GM12865 (cell line): ENCODE measurements around the gene CLEC11A.
A peak's percentile ranks its signal among the peaks of the same experiment; 100 is the strongest.

ENCODE experiments used
- DNase-seq: peaks from one replicate; pipeline ENCODE4 v3.0.0; 2010; ENCODE audit warnings: low read depth
- H3K4me3 ChIP-seq: 2 replicates; pipeline ENCODE4 v1.5.1; 2011; ENCODE audit warnings: mild to moderate bottlenecking, low read depth, low read length, control low read depth
- TF ChIP-seq, protein P1 (sequence below): IDR thresholded peaks from 2 replicates; pipeline ENCODE4 v1.5.1; 2011; ENCODE audit warnings: low read length, control low read depth, low read depth, inconsistent platforms; ENCODE audit not compliant: insufficient read depth; ENCODE audit errors: missing control alignments

Gene CLEC11A

DNA sequence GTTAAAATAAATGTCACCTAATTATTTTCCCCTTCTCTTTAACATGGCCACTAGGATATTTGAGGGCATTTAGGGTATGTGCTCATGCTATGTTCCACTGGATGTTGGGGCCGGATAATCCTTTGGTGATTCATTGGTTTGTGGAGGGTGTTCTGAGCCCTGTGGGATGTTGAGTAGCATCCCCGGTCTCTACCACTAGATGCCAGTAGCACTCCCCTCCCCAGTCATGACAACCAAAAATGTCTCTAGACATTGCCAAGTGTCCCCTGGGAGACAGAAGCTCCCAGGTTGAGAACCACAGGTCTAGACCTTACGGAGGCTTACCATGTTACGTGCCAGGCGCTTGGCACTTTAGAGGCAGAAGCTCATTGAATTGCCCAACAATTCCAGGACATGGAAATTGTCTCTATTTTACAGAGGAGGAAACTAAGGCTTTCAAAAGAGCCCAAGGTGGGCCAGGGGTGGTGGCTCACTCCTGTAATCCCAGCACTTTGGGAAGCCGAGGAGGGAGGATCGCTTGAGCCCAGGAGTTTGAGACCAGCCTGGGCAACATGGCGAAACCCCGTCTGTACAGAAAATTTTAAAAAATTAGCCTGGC, 17.6 kb upstream of the CLEC11A start:
- H3K4me3 ChIP-seq = no peak overlapping the region
- peak; percentile 69 for DNase-seq
- TF ChIP-seq, protein P1, sequence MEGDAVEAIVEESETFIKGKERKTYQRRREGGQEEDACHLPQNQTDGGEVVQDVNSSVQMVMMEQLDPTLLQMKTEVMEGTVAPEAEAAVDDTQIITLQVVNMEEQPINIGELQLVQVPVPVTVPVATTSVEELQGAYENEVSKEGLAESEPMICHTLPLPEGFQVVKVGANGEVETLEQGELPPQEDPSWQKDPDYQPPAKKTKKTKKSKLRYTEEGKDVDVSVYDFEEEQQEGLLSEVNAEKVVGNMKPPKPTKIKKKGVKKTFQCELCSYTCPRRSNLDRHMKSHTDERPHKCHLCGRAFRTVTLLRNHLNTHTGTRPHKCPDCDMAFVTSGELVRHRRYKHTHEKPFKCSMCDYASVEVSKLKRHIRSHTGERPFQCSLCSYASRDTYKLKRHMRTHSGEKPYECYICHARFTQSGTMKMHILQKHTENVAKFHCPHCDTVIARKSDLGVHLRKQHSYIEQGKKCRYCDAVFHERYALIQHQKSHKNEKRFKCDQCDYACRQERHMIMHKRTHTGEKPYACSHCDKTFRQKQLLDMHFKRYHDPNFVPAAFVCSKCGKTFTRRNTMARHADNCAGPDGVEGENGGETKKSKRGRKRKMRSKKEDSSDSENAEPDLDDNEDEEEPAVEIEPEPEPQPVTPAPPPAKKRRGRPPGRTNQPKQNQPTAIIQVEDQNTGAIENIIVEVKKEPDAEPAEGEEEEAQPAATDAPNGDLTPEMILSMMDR = peak; percentile 68

DNA sequence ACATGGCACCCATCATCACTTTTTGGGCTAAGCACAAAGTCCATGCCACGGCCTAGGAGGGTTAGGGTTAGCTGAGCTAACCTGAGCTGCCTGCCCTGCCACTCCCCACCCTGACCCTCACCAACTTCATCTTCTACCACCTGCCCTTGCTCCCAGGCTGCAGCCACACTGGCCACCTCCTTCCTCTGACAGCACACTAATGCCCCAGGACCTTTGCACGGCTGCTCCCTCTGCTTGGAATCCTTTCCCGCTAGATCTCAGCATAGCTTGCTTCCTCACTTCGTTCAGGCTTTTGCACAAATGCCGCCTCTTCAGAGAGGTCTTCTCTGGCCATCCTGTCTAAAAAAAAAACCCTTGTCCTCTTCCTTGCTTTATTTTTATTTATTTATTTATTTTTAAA, 16.8 kb upstream of the CLEC11A start:
- H3K4me3 ChIP-seq = no peak overlapping the region
- no peak for DNase-seq
- TF ChIP-seq, protein P1 = no peak

DNA sequence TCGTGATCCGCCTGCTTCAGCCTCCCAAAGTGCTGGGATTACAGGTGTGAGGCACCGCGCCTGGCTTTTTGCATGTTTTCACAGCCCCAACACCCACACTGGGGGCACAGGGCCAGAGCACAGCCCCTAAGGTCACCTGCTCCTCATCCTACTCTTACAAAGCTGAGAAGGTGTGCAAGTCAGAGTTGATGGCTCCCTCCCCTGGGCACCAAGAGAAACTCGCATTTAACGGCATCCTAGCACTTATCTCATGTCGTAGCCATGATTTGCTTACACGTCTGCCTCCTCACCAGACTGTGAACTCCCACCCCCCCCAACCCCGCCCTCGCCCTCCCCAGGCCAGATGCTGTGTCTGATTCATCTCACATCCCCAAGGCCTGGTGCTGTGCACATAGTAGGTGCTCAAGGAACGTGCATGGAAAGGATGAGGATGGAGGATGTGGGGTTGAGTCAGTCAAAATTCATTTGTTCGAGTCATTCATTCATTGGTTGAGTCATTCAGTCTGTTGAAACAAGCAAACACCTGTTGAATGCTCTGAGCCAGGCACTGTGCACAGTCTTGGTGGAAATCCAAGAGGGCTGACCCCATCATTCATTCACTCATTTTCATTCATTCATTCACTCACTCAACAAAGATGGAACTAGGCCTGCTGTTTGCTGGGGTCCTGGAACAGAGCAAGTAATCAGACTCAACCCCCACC, 14.8 kb upstream of the CLEC11A start:
- no peak overlapping the region for H3K4me3 ChIP-seq
- no peak for DNase-seq
- TF ChIP-seq, protein P1 = no peak

GRCh38 chr19:50710094-50710493, 13.1 kb upstream of the CLEC11A start:
- no peak overlapping the region for H3K4me3 ChIP-seq
- no peak for DNase-seq
- TF ChIP-seq, protein P1 = no peak

- H3K4me3 ChIP-seq = no peak overlapping the region
- TF ChIP-seq, protein P1 = no peak
These were observed 12.6 kb upstream of the CLEC11A start for GRCh38 chr19:50710612-50711011.

GRCh38 chr19:50711196-50711595, 12.0 kb upstream of the CLEC11A start:
- TF ChIP-seq, protein P1 = no peak
- H3K4me3 ChIP-seq = no peak overlapping the region
- no peak for DNase-seq

More at GRCh38 chr19:50710612-50711011, 12.6 kb upstream of the CLEC11A start:
- DNase-seq = no peak
